DND-41 (cell line): ENCODE data around the gene NUP133.

Experiments used
- ATAC-seq: fragments of 200-7000 bp; cut with Tn5 transposase; 3 replicates; pipeline ENCODE4 v1.9.1; 2021; ENCODE audit warnings: low read depth; ENCODE audit not compliant: insufficient read depth
- DNase-seq: peaks from one replicate; pipeline ENCODE4 v3.0.0-alpha.2; 2020
- H2AFZ ChIP-seq: 2 replicates; pipeline ENCODE4 v1.6.0; 2012; ENCODE audit warnings: low read depth, low read length
- H3K27ac ChIP-seq: 2 replicates; pipeline ENCODE4 v1.5.1; 2012; ENCODE audit warnings: low read length, inconsistent platforms
- H3K27me3 ChIP-seq: fragments of 200-600 bp; sonication (generic); 2 replicates; pipeline ENCODE4 v1.6.0; 2012; ENCODE audit warnings: low read length, mild to moderate bottlenecking, inconsistent platforms; ENCODE audit not compliant: insufficient read depth, poor library complexity
- H3K36me3 ChIP-seq: 2 replicates; pipeline ENCODE4 v1.5.1; 2012; ENCODE audit warnings: low read length, inconsistent platforms; ENCODE audit not compliant: insufficient read depth
- H3K4me1 ChIP-seq: 2 replicates; pipeline ENCODE4 v1.5.1; 2012; ENCODE audit warnings: mild to moderate bottlenecking, low read length; ENCODE audit not compliant: insufficient read depth
- H3K4me2 ChIP-seq: 2 replicates; pipeline ENCODE4 v1.6.0; 2012; ENCODE audit warnings: mild to moderate bottlenecking, moderate library complexity, low read length, inconsistent platforms; ENCODE audit not compliant: insufficient read depth
- H3K4me3 ChIP-seq, 2 experiments: fragments of 200-600 bp in 1 of 2; shearing (Covaris generic) in 1 of 2; 2 replicates each; pipeline ENCODE4 v1.5.1; 2012 to 2016; ENCODE audit warnings: inconsistent platforms in 2 of 2, low read length in 2 of 2, mild to moderate bottlenecking in 2 of 2, low read depth in 1 of 2, moderate library complexity in 1 of 2
- H3K79me2 ChIP-seq: 2 replicates; pipeline ENCODE4 v1.6.0; 2012; ENCODE audit warnings: low read length, inconsistent platforms; ENCODE audit not compliant: insufficient read depth
- H3K9ac ChIP-seq: 2 replicates; pipeline ENCODE4 v1.6.0; 2012; ENCODE audit warnings: low read depth, mild to moderate bottlenecking, inconsistent platforms, low read length, moderate library complexity
- H3K9me3 ChIP-seq: 2 replicates; pipeline ENCODE4 v1.5.1; 2012; ENCODE audit warnings: low read length, moderate library complexity, mild to moderate bottlenecking, inconsistent platforms; ENCODE audit not compliant: insufficient read depth, severe bottlenecking
- H4K20me1 ChIP-seq: 2 replicates; pipeline ENCODE4 v1.6.0; 2012; ENCODE audit warnings: low read length; ENCODE audit not compliant: insufficient read depth
- EZH2 ChIP-seq: IDR thresholded peaks from 3 replicates; pipeline ENCODE4 v1.6.1; 2012; ENCODE audit warnings: borderline replicate concordance, low read depth, mild to moderate bottlenecking, moderate library complexity, low read length, inconsistent platforms; ENCODE audit not compliant: severe bottlenecking
- TF ChIP-seq, protein P1 (sequence below): IDR thresholded peaks from 2 replicates; pipeline ENCODE4 v1.5.1; 2012; ENCODE audit warnings: borderline replicate concordance, low read length, moderate library complexity, mild to moderate bottlenecking; ENCODE audit not compliant: poor library complexity, severe bottlenecking; ENCODE audit errors: extremely low read depth

Gene NUP133

DNA sequence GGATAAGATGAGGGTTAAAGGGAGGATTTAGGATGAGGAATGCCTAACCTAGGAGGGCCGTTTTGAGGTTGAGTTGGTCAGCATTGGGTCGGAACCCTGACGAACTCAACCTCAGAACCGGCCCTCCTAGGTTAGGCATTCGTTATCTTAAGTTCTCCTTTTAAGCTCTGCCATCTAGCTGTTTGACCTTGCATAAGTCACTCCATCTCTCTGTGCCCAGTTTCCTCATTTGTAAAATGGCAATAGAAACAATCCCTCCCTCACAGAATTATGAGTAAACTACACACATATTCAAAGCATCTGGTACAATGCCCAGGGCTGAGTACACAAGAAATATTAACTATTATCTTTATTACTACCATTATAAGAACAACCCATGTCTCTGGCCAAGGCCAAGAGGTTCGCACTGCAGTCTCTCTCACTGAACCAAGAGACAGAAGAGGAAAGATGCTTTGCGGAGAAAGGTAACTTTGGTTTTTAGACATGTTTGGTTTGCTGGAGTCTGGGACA is 45.5 kb upstream of the NUP133 start:
- DNase-seq: no peak
- peaks cover 32% of the 10 kb centered on the region for H3K4me1 ChIP-seq
- H3K36me3 ChIP-seq: peaks cover 14% of the 10 kb centered on the region
- no peaks in the 10 kb centered on the region for H3K27me3 ChIP-seq
- H3K4me2 ChIP-seq: no peak overlapping the region
- peaks cover 25% of the 10 kb centered on the region for H4K20me1 ChIP-seq
- peaks cover 95% of the 10 kb centered on the region for H3K79me2 ChIP-seq
- no peak overlapping the region for H2AFZ ChIP-seq
- no peak overlapping the region for H3K9ac ChIP-seq
- H3K4me3 ChIP-seq: peak overlapping the region in 1 of 2 experiments; percentile 7; a peak in 1 of 4 replicates
- no peak for ATAC-seq
- H3K9me3 ChIP-seq: no peaks in the 10 kb centered on the region
- TF ChIP-seq, protein P1, sequence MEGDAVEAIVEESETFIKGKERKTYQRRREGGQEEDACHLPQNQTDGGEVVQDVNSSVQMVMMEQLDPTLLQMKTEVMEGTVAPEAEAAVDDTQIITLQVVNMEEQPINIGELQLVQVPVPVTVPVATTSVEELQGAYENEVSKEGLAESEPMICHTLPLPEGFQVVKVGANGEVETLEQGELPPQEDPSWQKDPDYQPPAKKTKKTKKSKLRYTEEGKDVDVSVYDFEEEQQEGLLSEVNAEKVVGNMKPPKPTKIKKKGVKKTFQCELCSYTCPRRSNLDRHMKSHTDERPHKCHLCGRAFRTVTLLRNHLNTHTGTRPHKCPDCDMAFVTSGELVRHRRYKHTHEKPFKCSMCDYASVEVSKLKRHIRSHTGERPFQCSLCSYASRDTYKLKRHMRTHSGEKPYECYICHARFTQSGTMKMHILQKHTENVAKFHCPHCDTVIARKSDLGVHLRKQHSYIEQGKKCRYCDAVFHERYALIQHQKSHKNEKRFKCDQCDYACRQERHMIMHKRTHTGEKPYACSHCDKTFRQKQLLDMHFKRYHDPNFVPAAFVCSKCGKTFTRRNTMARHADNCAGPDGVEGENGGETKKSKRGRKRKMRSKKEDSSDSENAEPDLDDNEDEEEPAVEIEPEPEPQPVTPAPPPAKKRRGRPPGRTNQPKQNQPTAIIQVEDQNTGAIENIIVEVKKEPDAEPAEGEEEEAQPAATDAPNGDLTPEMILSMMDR: no peak
- H3K27ac ChIP-seq: no peak overlapping the region

DNA sequence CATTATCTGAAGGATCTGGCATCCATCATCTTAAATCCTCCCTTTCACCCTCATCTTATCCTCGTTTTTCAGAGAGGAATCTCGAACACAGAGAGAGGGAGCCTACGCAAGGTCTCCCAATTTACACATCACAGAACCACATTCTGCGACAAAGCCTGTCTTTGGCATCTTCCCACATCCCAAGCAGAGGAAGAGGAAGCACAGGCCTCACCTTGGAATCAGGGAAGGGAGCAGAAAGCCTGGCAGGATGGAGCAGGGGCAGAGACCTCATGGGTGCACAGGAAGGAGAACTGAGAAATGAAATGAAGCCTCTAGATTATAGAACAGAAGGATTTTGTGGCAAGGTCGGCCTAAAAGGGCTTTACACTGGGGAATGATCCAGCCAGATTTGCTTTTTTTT is 44.6 kb upstream of the NUP133 start:
- peak overlapping the region; percentile 10; the same call in 1 of the 2 replicates for H3K4me2 ChIP-seq
- TF ChIP-seq EZH2: no peak
- TF ChIP-seq, protein P1: no peak
- H3K9me3 ChIP-seq: no peaks in the 10 kb centered on the region
- no peak for DNase-seq
- no peak for ATAC-seq
- H3K4me1 ChIP-seq: peaks cover 32% of the 10 kb centered on the region
- peaks cover 25% of the 10 kb centered on the region for H4K20me1 ChIP-seq
- H3K27ac ChIP-seq: no peak overlapping the region
- H3K36me3 ChIP-seq: peaks cover 20% of the 10 kb centered on the region
- no peak overlapping the region for H3K9ac ChIP-seq
- H2AFZ ChIP-seq: no peak overlapping the region
- H3K79me2 ChIP-seq: peaks cover 87% of the 10 kb centered on the region
- H3K4me3 ChIP-seq: no peak overlapping the region
- no peaks in the 10 kb centered on the region for H3K27me3 ChIP-seq

DNA sequence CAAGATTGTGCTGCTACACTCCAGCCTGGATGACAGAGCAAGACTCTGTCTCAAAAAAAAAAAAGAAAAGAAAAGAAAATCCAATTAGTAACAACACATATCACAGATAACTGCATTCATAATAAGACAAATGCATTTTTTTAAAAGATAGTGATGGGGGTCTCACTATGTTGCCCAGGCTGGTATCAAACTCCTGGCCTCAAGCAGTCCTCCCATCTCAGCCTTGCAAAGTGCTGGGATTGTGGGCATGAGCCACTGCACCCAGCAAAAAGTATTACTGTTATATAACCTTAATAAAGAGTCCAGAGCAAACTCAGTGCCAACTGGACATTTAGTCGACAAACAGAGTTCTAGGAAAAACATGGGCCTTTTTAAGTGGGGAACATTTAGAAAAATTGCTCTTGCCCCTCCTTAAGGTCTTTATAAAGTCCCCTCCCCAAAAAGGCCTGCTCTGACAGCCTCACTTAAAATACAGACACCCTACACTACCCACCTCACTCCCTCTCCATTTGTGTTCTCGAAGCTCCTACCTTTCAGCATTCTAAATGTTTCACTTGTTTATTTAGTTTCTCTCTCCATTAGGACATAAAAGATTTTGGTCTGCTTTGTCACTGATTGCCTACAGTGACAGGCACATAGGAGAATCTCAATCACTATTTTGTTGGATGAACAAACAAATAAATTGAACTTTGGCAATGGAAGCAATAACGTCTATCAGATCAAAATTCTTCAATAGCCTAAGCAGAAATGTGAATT is 42.8 kb upstream of the NUP133 start:
- TF ChIP-seq, protein P1: no peak
- TF ChIP-seq EZH2: no peak
- no peak for DNase-seq
- Histone ChIP-seq H3K9ac (no peak overlapping the region), H3K4me2 (no peak overlapping the region), H4K20me1 (peaks cover 25% of the 10 kb centered on the region), H3K9me3 (no peaks in the 10 kb centered on the region), H2AFZ (no peak overlapping the region), H3K27me3 (no peaks in the 10 kb centered on the region), H3K4me1 (peaks cover 14% of the 10 kb centered on the region), H3K79me2 (peaks cover 70% of the 10 kb centered on the region), H3K4me3 (no peak overlapping the region), H3K36me3 (peaks cover 30% of the 10 kb centered on the region), H3K27ac (no peak overlapping the region)
- no peak for ATAC-seq
